Stimulated activated CD4-positive, alpha-beta T cell treated with anti-CD3 and anti-CD28 coated beads, Interleukin-4, amount 100 ng/mL, for 1 hour (primary cell): ENCODE data around the gene LYSMD4.
"Not testable (repeated sequence)": the region's sequence is repeated elsewhere in the genome, so short reads cannot be mapped to it uniquely, and the experiment has no call there.

Experiments
- DNase-seq: peaks from one replicate; pipeline ENCODE4 v3.0.0-alpha.2; 2020

LYSMD4 gene

DNA sequence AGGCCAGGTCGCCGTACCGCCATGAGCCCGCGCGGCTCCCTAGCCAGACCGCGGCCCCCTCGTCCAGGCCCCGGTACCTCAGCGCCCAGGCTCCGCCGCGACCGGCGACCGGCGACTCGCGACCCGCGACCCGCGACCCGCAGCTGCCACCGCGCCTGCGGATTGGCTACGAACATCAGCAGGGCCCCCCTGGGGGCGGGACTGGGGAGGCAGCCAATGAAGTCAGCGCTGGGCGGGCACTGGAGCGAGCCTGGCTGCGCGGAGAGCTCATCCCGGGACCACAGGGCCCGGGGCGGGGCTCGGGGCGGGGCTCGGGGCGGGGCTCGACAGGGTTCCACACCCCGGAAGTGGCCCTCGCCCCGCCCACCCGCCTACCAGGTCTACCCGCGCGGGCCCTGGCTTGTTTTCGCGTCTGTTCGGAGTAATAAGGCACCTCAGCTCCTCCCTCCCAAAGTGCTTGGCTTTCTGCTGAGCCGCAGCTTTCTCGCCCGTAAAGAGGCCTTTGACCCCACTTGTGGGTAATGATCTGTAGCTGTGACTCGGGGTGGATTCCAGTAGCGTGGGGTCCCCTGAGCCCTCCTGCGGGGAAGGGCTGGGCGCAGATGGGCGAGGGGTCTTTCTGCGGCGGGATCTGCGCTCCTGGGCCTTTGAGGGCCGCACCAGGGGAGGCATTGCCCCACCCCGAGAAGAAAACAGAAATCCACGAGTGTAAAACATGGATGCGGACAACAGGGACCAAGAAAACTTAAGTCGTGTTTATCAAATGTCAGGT is at the start of gene LYSMD4:
LYSMD4 (minus strand) TSS at position 170 of the 772 bp plus-strand sequence. CDS start 1,438 bp downstream, outside the sequence.
- DNase-seq, result peak; percentile 99

DNA sequence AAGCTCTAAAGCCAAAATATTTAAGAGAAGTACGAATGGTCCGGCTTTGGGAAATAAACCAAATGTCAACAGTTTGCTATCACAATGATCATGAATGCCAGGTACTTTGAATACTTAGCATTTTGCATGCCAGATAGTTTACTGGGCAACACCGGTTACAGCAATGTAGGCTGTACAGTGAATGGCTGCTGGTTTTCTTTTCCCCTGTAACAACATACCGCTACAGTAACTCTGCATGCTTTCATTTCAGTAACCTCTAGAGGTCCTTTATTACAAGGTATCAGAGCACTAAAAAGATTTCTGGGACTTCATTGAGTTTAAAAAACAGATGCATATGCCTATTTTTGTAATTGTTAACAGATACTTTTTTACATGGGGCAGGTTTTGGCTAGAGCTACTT is 48.8 kb upstream of the LYSMD4 start:
- not testable (repeated sequence) for DNase-seq

DNA sequence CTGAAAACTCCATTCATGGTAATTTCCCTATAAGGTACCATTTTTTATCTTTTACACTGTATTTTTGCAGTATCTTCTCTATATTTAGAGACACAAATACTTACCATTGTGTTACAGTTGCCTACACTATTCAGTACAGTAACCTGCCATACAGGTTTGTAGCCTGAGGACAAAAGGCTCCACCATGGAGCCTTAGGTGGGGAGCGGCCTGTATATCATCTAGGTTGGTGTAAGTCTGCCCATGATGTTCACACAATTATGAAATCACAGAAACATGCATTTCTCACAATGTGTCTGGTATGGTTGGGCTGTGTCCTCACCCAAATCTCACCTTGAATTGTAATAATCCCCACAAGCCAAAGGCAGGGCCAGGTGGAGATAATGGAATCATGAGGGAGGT is 43.9 kb upstream of the LYSMD4 start:
- no peak for DNase-seq

DNA sequence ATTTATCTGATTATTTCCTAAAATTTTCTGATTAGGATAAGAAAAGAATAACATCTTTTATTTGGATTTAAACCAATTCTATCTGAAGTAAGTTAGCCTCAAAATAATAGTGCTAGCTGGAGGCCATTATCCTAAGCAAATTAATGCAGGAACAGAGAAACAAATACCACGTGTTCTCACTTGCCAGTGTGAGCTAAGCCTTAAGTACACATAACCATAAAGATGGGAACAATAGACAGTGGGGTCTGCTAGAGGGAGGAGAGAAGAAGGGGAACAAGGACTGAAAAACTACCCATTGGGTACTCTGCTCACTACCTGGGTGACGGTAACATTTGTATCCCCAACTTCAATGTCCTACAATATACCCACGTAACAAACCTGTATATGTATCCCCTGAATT is 31.3 kb upstream of the LYSMD4 start:
- DNase-seq, result no peak

DNA sequence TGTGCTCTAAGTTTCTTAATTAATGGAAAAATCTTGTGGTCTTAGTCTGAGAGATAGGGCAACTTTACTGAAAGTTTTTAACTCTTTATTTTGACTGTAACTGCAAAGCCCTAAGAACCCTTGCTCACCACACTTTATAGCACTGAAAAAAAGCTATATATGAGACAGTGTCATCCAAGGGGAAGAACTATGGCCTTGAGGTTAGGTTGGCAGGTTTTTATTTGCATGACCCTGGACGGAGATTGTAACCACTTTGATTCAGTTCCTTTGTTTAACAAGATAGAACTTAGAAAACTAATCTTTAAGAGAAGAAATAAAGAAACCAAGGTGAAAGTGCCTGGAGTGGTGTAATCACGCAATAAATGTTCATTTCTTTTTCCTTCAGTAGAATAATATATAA is 30.6 kb upstream of the LYSMD4 start:
- no peak for DNase-seq

DNA sequence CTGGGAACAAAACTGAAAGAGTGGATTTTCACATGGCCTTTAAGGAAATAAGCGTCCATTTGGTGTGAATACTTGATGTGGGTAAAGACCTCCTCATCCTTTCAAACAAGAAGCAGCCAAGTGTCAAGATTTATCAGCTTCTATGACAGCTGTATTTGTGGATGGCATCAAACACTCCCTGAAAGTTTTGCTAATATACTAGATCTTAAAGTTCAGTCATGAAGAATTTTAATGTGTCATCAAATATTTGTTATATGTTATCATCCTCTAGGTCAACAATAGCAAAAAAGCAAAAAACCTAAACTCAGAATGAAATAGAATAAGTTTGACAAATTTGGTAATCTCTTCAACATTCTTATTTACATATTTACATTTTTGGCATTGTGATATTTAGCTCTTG is 29.1 kb upstream of the LYSMD4 start:
- DNase-seq, result no peak

DNA sequence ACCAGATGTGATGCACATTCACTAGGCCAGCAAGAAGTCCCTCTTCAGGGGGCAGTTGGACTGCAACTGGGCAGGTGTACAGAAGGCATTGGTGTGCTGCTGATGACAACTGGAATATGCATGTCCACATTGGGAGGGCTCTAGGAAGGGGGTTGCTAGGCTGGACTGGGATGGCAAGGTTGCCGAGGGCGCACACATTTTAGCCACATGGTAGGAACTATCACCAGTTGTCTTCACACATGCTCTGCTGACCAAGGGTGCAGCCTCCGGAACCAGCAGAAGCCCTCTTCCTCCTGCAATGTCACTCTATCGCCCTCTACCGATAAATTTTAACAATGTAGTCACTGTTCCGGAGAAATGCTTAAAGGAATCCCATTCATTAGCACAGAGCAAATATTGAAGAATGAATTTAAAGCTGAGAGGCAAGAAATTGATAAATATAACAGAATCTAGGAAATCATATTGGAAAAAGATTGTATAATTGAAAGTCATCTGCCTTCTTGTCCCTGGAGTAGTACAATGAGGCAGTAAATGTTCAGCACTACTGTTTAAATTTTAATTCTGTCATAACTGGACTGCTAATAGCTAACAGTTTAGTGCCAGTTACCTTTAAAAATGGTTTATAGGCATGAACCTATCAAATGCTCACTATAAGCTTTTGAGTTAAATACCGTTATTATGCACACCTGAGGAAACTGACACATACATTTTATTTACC is 22.6 kb upstream of the LYSMD4 start:
- peak; percentile 16 for DNase-seq

DNA sequence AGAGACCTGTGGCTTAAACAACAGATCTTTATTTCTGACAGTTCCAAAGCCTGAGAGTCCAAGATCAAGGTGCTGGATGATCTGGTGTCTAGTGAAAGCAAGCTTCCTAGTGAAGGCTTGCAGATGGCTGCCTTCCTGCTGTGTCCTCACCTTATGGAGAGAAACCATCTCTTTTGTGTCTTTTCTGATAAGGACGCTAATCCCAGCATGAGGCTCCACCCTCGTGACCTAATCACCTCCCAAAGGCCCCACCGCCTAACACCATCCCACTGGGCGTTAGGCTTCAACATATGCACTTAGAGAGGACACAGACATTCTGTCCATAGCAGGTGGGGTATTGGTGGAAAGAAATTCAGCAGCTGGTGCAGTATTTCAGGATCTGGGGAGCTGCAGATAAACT is 19.8 kb upstream of the LYSMD4 start:
- no peak for DNase-seq

DNA sequence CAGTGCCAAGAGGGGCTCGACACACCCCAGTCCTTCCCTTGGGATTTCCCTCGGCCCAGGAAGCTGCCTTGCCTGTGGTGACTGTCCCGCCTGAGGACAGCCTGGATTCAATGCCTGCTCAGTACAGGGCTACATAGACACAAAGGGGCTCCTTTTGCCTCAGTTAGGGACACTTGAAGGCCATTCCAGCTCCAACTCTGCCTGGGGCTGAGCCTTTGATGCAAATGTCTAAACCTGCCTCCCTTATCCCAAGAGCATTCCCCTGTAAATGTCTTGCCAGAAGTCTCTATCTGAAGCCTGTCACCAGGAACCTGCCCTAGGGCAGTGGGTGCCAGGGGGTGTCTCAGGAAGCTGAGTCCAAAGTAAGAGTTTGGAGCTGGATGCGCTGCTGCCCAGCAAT is 19.3 kb upstream of the LYSMD4 start:
- DNase-seq, result no peak

DNA sequence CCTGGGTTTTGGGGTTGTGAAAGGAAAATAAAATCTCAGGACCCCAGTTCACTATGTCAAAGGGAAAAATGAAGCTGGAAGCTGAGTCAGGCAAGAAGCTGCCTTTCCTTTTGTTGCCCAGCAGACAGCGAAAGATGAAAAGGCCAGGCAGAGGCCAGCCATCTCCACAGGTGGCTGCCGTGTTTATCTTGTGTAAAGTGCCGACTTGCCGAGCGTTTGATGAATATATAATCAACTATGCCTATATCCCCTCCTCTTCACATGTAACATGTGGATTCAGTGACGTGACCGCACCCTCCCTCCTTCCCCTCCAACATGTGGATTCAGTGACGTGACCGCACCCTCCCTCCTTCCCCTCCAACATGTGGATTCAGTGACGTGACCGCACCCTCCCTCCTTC is 17.1 kb upstream of the LYSMD4 start:
- DNase-seq, result not testable (repeated sequence)

DNA sequence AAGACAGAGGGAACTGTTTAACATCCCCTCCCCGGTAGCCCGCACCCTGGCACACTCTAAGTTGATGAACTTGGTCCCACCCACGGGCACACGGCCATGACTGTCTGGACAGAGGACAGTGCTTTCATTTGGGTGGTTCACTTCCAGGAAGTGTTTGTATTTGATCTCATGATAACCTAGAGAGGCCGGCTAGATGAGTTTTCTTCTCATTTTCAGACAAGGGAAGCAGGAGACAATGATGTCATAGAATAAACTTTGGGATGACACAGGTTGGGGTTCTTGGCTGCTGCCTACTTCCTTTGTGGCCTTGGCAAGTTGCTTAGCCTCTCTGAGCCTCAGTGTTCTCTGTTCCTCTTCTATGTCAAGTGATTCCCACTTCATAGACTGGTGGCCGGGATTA is 16.1 kb upstream of the LYSMD4 start:
- no peak for DNase-seq

DNA sequence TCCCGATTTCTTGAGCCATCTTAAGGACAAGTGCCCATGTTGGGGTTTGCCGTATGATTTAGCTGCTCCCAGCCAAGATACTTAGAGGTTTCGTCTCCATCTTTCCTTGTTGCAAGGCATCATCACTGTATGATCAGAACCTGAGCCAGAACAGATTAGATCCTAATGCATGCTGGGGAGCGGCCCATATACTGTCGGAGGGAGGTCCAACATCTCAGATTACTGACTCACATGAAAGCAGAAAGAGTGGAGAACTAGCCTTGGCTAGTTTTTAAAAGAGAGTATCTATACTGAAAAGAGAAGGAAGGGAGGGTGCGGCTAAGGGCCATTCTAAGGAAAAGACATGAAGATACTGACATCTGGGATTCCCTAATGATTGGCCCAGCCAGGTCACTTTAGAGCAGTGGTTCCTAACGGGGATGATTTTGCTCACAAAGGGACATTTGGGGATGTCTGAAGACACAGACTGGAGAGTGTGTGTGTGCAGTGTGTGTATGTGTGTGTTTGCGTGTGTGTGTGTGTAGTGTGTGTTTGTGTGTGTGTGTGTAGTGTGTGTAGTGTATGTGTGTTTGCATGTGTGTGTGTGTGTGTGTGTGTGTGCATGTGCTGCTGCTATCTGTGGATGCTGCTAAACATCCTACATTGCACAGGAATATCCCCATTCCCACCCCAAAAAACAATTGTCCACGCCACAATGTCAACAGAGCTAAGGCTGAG is 12.3 kb upstream of the LYSMD4 start:
- no peak for DNase-seq

DNA sequence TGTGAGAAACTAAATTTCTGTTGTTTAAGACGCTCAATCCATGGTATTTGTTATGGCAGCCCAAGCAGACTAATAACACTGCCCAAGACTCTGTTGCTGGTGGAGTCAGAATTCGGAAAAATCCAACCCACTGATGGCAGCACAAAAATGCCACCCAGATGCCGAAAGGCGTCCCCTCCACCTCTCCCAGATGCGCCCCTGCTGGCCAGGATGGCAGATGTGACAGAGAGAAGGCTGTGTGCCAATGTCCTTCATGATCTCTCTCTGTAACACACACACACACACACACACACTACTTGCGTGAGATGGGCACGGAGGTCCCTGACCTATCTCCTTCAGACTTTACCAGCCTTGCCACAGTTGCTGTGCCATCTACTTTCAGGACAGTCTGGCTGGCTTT is 10.9 kb upstream of the LYSMD4 start:
- no peak for DNase-seq

DNA sequence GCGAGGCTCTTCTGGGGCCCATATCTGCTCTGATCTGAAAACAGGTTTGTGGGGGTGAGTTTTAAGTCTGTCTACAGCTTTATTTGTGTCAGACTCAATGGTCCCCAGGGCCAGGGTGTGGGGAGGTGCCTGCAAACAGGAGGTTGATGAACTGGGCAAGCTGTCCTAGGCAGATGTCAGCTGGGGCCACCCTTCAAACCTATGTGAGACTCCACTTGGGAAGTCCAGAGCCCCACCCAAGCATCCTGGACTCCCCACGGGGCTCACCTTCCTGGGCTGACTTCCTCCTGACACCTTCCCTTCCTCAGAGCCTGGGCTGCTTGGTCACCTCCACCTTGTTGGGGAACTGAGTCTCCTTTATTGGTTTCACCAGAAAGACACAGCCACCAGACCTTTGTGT is 8.6 kb upstream of the LYSMD4 start:
- no peak for DNase-seq

DNA sequence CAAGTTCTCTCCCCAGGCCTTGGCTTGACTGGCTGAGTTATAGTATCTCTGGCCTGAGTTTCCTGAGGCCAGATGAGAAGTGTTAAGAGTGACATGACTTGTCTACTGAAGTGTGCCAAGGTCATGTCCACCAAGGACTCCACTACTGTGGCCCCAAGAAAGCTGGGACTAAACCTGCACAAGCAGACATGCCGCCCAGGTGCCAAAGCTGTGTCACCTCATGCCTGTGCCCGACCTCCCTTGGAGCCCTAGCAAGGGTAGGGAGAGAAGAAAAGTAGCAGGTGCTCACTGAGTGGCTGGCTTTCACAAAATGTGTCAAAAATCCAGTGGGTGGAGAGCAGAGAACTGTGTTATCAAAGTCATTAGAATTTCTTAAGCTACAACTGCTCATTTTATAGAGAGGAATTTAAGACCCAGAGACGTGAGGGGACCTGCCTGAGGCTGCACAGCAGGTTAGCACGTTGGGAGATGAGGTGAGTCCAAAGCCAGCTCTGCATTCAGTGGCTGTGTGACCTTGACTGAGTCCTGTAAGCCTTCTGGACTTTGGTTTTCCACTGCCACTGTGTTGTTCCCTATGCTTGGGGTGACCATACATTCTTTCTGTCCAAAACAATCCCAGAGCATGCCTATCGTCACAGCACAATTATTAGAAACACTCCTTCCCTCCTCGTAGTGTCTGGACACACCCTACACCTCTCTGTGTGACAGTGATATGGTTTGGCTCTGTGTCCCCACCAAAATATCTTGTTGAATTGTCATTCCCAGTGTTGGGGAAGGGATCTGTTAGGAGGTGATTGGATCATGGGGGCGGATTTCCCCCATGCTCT is 5.0 kb upstream of the LYSMD4 start:
- DNase-seq, result no peak

DNA sequence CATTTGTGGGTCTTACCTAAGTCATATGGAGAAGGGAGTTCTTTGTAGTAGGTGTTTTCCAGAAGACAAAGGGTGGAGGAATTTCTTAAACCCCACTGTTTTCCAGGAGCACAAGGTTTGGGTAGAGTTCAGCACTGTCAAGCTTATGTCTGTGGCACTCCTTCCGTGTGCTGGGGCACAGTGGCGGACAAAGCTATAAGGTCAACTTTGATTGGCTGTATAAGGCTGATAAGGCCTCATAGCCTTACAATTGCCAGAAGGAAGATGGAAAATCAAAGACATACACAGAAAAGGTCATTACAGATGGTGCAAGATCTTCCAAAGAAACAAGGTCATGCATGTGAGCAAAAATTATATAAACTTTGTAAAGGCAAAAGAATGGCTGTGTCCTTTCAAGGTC is 3.5 kb upstream of the LYSMD4 start:
- DNase-seq, result no peak

DNA sequence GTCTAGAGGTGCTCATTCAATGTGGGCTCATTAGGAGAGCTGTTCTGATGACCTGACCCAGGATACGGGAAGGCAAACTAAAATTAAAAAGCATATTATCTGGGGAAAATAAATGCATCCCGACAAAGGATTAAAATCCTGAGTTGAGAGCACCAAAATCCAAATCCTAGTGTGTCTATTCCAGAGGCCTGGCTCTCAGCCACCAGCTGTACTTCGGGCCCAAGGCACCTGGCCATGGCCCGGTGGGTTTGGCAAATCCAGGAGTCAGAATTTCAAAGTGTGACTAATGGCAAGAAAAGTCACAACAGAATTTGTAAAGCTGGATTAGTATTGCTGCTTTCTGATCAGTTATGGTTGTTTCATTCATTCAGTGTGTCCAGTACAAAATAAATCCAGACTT is 2.6 kb upstream of the LYSMD4 start:
- no peak for DNase-seq

DNA sequence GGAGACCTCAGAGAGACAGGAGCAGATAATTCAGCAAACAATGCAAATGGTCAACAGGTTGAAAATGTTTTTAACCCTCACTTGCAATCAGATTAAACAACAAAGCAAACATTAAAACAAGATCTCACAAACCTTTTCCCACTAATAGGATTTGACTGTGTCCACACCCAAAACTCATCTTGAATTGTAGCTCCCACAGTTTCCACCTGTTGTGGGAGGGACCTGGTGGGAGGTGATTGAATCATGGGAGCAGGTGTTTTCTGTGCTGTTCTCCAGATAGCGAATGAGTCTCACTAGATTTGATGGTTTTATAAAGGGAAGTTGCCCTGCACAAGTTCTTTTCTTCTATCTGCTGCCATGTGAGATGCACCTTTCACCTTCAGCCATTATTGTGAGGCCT is 1.3 kb upstream of the LYSMD4 start:
- DNase-seq, result no peak

DNA sequence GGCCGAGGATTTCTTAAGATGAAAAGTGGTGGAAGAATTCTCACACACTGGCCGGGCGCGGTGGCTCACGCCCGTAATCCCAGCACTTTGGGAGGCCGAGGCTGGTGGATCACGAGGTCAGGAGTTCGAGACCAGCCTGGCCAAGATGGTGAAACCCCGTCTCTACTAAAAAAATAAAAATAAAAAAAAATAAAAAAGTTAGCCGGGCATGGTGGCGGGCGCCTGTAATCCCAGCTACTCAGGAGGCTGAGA is 729 bp upstream of the LYSMD4 start:
- not testable (repeated sequence) for DNase-seq

DNA sequence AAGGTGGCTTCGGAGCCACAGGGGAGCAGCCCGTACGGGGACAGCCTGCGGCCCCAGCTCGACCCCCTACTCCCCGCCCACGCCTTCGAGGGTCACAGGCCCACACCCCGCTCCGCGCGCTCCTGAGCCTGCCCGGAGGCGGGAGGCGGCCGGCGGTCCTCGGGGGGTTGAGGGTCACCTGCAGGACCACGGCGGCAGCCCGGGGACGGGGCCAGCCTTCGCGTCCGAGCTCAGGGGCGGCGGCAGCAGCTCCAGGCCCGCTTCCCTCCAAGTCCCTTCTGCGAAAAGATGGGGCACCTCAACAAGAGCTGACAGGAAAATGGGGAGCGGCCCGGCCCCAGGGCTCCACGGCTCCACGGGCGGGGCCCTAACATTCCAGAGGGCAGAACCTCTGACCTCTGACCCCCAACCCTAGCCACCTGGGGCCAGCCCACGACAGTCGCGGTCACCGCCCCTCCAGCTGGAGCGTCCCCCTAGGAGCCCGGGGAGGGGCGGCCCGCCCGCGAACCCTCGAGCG is 428 bp downstream of the LYSMD4 start:
- DNase-seq, result peak; percentile 11

DNA sequence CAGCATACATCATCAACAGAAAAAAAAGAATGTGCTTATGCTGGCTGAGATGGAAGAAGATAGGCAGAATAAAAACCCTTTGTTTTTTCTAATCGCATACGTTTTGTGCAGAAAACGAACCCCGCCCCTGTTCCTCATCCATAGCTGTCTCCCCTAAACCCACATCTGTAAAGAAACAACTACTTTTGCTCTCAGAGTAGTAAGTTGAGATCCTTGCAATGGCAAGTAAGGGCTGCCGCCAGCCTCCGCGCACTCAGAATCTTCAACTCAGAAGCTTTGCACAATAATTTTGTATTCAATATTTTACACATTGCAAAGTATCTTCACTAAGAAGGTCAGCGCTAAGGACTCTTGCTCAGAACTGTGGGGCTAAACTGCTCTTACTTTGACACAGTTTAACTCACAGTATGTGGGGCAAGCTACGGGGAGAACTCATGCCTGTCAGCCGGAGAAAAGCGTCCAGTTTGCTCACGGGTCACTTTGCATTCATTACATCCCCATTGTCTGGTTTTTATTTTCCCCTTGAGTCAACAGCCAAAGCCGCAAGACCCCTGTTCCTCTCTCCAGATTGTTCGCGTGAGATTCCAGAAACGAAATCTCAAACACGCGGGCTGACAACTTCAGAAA is 1.0 kb downstream of the LYSMD4 start:
- no peak for DNase-seq

DNA sequence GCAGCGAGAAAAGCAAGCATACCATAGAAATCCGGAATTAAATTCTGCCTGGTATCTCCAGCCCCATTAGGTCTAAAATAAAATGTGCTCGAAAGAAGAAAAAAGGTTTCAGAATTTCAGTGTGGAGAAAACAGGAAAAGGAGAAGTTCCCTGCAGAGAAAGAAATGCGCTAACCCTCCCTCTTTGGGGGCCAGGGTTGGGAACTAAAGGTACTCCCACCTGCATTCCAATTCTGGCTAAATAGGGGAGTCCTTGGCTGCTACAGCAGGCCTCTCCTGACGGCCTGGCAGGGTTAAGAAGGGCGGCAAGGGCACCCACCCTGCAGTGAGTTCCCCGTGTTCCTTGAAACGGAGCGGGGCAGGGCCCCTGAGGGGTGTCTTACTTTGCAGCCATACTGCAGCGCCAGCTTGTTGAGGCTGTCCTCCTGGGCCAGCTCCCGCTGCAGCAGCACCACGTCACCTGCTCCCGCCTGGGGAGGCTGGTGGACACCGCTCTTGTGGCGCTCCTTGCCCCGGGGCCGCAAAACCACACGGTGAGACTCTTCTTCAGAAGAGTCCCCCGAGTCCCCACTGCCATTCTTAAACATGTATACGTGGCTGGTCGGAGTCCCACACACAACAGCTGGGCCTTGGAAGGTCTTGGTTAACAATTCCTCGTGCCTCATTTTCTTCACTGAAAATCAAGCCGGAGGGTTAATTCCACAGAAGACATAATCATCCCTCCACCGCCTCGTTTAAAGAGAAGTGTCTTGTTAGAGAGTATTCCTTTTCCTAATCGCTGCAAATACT is 1.7 kb downstream of the LYSMD4 start:
- no peak for DNase-seq
